Measurements from ENCODE around the gene ALOX5. TPM values are rescaled to one million over a fixed set of nuclear protein-coding genes. Genes with fewer than 3 reads are reported as not detected.

Gene ALOX5
- total RNA-seq, 1 donor from 2014 or later = 23.1 TPM

GRCh38 chr10:45468079-45468478 is 94.1 kb downstream of the ALOX5 start:
- no peak overlapping the region for H3K4me3 ChIP-seq
- H3K36me3 ChIP-seq = no peaks in the 10 kb centered on the region
- intact Hi-C loops (cut with DNase I) = no loop called here
- TF ChIP-seq CTCF (IDR thresholded peaks at IDR 0.05) = no peak
- no peaks in the 10 kb centered on the region for H3K9me3 ChIP-seq
- DNase-seq (ENCODE audit: low spot score in 2 of 2) = no peak
- H3K27me3 ChIP-seq = no peaks in the 10 kb centered on the region
- H3K27ac ChIP-seq = no peak overlapping the region
- no peaks in the 10 kb centered on the region for H3K4me1 ChIP-seq

- Histone ChIP-seq H3K9me3 (no peaks in the 10 kb centered on the region), H3K4me3 (no peak overlapping the region), H3K27ac (no peak overlapping the region), H3K4me1 (no peaks in the 10 kb centered on the region), H3K27me3 (no peaks in the 10 kb centered on the region), H3K36me3 (no peaks in the 10 kb centered on the region)
- TF ChIP-seq CTCF (IDR thresholded peaks at IDR 0.05) = no peak
- intact Hi-C loops (cut with DNase I) = no loop called here
- DNase-seq (ENCODE audit: low spot score in 2 of 2) = no peak
These were observed 96.3 kb downstream of the ALOX5 start for GRCh38 chr10:45470098-45471012.

GRCh38 chr10:45471059-45471458 is 97.0 kb downstream of the ALOX5 start:
- TF ChIP-seq CTCF (IDR thresholded peaks at IDR 0.05) = no peak
- Histone ChIP-seq H3K4me3 (no peak overlapping the region), H3K4me1 (no peaks in the 10 kb centered on the region), H3K27ac (no peak overlapping the region), H3K27me3 (no peaks in the 10 kb centered on the region), H3K9me3 (peaks cover 0 to 3% of the 10 kb centered on the region in 2 donors), H3K36me3 (no peaks in the 10 kb centered on the region)
- intact Hi-C loops (cut with DNase I) = no loop called here
- no peak for DNase-seq (ENCODE audit: low spot score in 2 of 2)

GRCh38 chr10:45471531-45472310 is 97.7 kb downstream of the ALOX5 start:
- DNase-seq (ENCODE audit: low spot score in 2 of 2) = no peak
- H3K27ac ChIP-seq = no peak overlapping the region
- H3K27me3 ChIP-seq = no peaks in the 10 kb centered on the region
- no peak for TF ChIP-seq CTCF (IDR thresholded peaks at IDR 0.05)
- intact Hi-C loops (cut with DNase I) = no loop called here
- no peaks in the 10 kb centered on the region for H3K4me1 ChIP-seq
- H3K4me3 ChIP-seq = no peak overlapping the region
- peaks cover 5 to 10% of the 10 kb centered on the region in 2 donors for H3K9me3 ChIP-seq
- no peaks in the 10 kb centered on the region for H3K36me3 ChIP-seq

GRCh38 chr10:45473126-45473525 is 99.1 kb downstream of the ALOX5 start:
- Histone ChIP-seq H3K36me3 (no peaks in the 10 kb centered on the region), H3K4me1 (no peaks in the 10 kb centered on the region), H3K27me3 (no peaks in the 10 kb centered on the region), H3K27ac (no peak overlapping the region), H3K4me3 (no peak overlapping the region), H3K9me3 (peaks cover 5 to 21% of the 10 kb centered on the region in 2 donors)
- no peak for DNase-seq (ENCODE audit: low spot score in 2 of 2)
- intact Hi-C loops (cut with DNase I) = no loop called here
- no peak for TF ChIP-seq CTCF (IDR thresholded peaks at IDR 0.05)

Data from ascending aorta (tissue), 2 donors.